Stimulated activated CD4-positive, alpha-beta T cell treated with anti-CD3 and anti-CD28 coated beads, Interleukin-12 subunit alpha, Interleukin-12 subunit beta, amount 100 ng/mL, for 4 hours (primary cell): ENCODE measurements around the gene ELOB.
"Not testable (repeated sequence)": the region's sequence is repeated elsewhere in the genome, so short reads cannot be mapped to it uniquely, and the experiment has no call there.

Experiments used
- DNase-seq: peaks from one replicate; pipeline ENCODE4 v3.0.0-alpha.2; 2020

ELOB gene

DNA sequence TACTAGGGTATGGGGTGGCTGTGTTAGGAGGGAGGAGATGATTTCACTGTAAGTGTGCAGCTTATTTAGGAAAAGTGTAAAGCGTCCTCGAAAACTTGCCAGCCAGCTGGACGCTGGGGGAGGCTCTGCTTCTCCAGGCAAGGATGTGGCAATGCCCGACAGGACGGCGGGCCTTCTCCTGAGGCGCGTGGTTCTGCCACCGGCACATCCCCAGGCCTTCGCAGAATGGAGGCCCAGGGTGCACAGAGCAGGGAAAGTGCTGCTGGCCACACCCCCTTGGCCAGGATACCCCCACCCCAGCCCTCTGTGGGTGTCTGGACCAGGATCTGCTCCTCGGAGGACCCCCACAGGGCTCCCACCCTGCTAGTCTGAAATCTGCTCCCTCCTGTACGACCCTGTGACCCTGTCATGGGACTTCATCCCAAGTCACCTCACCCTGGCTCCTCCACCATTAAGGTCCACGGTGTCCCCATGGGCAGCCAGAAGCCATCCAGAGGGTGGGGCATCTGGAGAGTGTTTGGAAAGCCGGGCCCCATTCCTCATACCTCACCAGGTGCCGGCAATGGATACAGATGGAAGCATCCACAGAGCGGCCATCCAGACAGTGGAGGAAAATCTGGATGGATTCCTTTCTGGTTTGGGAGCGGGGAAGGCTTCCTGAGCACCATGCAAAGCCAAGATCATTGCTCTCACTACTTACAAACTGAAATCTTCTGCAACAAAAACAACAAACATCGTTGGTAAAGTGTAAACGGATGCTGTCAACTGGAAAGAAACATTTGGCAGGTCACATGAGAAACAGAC lies 33.9 kb downstream of the ELOB start:
- no peak for DNase-seq

DNA sequence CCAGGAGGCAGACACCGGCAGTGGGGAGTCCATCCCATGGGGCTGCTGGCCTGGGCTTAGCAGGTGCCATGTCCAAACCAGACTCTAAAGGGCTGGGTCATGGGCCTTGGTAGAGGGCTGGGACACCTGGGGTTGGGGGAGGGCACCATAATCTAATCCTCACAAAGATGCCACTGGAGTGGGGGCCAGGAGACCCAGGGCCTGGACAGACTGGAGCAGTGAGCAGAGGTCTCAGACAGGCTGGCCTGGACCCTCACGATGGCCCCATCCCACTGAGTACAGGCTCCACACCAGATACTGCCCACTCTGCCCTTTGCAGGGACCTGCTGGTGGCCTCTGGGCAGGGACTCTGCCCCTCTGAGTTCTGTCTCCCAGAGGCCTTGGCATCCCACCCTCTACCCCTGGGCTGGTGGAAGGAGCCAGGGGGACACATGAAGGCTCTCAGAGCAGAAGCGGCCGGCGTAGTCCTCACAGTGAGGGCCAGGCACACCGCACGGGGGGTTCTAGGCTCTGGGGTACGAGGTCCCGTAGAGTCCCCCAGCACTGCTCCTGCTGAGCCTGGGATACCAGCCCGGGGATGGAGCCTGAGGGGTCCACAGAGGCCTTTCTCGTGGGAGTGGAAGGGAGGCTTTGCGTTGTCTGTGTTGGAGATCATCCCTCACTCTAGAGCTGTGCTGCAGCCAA lies 34.6 kb downstream of the ELOB start:
- no peak for DNase-seq

DNA sequence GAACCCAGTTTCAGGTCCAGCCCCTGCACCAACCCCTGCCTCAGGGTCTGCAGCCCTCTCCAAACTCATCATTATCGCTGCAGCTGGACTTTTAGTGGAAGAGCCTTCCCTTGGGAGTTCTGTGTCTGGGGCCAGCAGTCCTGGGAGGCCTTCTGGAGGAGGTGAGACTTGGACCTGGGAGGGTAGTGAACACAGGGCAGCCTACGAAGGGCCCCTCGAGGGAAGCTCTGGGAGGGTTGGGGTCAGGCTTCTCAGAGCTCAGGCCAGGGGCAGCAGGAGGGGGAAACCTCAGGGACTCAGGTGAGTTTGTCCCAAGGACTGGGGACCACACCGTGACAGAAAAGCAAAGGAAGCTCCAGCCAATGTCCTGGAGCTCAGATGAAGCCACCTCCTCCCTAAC lies 35.9 kb downstream of the ELOB start:
- DNase-seq = no peak

DNA sequence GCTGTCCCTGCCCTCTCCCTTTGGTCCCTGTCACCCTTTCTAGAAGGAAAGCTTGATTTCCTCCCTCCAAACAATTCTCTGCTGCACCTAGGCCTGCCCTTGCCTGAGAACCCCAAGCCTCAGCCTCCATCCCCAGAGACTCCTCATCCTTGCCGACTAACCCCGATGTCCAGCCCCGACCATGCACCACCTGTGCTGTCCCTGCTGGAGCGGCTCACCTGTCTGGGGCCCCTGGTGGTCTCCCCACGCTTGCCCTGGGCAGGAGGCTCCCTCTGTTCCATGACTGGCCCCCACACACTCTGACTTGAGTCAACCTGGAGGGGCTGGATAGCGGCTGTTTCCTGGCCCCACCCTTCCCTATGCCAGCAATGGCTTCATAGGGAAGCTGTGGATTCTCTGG lies 36.6 kb downstream of the ELOB start:
- DNase-seq = no peak

DNA sequence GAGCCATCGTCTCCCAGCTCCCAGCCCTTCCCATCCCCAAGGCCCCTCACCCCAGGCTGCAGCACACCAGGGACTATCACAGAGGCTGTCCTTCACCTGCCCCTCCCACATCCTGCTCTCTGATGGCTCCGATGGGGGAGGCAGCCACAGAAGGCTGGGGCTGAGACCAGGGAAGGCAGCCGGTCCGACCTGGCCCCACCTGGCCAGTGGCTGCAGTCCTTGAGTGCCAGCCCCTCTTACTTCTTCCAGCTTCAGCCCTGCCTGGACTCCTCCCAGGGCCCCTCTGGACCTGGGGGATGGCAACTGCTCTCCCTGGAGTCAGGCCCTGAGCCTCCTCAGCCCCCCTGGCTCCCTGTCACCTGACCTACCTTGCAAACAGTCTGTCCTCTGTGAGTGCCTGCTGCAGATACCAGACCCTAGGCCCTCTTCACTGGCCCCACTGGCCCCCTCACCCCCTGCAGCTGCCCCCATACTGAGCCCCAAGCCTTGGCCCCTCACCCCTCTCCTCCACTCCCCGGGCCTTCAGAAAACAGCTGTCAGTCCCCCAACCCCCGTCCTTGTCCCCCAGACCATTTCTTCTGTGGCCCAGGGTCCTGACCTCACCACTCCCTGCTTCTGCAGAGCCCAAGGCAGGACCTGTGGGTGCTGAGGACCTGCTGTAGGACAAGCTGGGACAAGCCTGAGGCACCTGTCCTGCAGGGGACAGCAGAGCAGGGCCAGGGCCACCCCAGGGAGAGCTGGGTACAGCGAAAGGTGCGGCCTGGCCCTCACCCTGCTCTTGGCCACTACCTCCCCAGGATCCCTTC lies 37.3 kb downstream of the ELOB start:
- no peak for DNase-seq

DNA sequence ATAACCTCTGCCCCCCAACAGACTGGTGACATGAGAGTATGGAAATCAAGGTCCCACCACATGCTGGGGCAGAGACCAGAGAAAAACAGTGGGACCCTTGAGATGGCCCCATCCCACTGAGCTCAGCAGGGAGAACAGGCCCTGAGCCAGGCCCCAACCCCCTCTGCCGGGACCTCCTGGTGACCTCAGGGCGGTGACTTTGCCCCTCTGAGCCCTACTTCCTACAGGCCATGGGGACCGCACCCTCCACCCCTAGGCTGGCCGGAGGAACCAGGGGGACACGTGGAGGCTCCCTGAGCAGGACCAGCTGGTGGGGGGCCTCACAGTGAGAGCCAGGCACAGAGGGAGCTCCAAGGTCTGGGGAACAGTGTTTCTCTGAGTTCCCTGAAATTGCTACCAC lies 38.5 kb downstream of the ELOB start:
- no peak for DNase-seq

DNA sequence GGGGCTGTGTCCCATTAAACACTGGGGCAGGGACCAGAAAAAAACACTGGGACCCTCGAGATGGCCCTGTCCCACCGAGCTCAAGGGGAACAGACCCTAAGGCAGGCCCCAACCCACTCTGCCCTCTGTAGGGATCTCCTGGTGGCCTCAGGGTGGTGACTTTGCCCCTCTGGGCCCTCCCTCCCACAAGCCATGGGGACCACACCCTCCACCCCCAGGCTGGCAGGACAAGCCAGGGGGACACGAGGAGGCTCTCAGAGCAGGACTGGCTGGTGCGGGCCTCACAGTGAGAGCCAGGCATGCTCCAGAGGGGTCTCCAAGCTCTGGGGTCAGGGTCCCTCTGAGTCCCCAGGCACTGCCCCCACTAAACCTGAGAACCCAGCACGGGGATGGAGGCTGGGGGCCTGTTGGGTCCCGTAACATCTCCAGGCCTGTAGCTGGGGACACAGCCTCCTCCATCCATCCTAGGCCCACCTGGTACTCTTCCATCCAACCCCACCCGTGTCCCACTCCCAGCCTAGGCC lies 39.1 kb downstream of the ELOB start:
- no peak for DNase-seq

DNA sequence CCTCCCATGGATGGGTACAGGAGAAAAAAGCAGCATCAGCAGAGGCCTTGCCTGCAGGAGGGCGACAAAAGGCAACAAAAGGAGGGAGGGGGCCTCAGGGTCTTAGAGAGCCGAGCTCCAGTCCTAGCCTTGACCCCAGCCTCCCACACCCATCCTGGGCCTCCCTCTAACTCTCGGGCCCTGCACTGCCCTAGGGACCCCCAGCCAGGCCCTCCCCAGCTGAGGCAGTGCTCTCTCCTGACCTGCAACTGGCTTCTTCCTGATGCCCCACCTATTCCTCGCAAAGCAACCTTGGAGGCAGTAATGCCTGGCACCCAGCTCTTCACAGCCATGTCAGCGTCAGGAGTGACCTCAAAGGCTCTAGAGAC lies 39.9 kb downstream of the ELOB start:
- no peak for DNase-seq

DNA sequence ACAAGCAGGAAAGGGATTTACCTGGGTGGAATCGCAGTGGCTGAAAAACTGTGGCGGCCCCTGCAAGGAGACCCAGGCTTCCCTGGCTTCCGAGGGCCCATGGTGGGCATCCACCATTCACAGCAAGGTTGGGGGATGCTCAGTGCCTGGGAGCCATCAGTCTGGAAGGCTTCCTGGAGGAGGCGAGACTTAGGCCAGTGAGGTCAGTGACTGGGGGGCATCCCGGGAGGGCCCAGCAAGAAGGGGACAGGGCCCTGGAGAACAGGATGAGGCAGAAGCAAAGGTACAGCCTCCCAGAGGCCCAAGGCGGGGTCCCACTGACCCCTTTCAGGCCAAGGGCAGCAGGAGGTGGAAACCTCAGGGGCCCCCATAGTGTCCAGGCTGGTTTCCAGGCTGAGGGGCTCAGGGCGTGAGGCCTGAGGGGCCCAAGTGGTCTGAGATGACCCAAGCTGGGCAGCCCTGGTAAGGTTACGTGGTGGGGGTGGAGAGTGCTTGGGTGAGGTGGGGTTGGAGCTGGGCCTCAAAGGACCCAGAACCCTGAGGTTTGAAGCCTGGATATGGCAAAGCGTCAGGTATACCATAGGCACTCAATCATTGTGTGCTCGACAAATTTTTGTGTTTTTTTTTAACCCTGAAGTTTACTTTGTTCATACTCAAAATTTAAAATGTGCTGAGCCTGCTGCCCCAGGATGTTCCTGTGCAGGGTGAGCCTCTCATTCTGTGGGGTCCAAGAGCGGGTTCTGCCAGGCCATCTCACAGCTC lies 40.4 kb downstream of the ELOB start:
- DNase-seq = no peak

DNA sequence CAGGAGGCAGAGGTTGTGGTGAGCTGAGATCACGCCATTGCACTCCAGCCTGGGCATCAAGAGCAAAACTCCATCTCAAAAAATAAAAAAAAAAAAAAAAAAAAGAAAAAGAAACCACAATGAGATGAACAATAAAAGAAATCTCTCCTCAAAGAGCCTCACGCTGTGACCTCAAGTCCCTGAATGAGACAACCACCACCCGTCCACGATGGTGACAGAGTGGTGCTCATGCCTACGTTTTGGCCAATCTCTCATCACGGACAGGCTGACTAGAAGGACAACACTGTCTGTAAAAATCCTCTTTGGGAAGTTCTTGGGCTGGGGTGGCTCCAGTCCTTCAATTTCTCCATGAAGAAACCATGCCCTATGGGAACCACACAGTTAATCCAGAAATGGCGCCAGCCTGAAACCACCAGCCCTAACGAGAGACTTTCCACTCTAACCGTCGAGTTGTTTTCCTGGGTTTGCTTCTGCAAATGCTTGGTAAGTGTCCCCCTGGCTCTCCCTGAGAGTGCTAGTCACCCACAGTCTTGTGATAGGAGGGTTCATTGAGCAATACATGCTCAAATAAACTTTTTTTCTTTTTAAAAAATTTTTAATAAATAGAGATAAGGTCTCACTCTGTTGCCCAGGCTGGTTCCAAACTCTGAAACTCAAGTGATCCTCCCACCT lies 42.1 kb downstream of the ELOB start:
- DNase-seq = no peak

DNA sequence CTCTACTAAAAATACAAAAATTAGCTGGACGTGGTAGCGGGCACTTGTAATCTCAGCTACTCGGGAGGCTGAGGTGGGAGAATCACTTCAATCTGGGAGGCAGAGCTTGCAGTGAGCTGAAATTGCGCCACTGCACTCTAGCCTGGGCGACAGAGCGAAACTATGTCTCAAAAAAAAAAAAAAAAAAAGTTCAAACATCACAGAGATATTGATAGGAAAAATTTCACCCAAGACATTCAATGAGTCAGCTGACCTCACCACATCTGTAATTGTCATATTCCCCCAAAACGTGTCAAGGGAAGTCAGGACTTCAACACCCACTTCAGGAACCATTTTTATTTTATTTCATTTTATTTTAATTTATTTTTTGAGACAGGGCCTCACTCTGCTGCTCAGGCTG lies 49.0 kb downstream of the ELOB start:
- no peak for DNase-seq

DNA sequence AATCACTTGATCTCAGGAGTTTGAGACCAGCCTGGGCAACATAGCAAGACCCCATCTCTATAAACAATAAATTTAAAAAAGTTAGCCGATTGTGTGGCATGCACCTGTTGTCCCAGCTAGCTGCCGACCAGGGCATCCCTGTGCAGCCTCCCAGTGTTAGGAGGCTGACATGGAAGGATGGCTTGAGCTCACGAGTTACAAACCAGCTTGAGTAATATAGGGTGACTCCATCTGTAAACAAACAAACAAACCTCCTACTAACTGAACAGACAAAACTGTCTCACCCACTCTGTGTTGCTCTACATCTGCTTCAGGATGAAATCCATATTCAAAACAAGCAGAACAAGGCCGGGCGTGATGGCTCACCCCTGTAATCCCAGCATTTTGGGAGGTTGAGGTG lies 50.2 kb downstream of the ELOB start:
- DNase-seq = no peak

DNA sequence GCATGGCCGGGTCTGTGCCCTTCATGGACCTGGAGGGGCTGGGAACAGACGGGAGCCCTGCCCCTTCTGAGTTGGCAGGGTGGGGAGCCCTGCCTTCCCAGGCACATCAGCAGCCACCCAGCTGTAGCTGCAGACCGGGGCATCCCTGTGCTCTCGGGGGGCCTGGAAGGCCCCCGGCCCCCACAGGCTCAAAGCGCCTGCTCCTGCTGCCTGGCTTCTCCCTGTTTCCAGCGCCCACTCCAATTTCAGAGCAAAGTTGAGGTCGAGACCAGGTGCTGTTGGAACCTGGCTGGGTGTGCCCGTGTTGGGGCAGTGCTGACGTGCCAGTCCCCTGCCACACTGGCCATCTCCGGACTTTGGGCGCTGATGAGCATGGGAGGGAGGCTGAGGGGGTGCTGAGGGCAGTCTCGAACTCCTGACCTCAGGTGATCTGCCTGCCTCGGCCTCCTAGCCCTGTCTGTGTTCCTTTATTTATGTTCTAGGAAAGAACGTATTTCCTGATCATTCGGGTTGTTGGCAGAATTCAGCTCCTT lies 52.2 kb downstream of the ELOB start:
- no peak for DNase-seq

DNA sequence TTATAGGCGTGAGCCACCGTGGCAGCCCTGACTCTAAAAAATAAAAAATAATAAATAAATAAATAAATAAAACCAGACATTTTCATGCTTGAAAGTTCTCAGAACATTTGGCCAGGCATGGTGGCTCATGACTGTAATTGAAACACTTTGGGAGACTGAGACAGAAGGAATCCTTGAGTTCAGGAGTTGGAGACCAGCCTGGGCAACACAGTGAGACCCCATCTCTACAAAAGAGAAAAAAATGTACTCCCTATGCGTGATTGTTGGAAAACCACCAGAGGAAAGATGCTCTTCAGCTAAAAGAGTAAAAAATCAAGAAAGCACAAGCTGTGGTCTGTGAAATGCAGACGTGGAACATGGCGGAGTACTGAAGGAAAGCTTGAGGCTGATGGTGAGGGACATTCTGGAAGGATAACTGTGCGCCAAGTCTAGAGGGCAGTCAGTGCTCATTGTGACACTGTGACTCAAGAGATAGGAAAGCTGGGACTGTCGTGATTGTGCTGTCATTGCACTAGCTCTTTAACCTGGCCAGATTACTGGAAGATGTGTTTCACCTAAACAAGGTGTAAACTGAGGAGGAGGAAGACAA lies 52.9 kb downstream of the ELOB start:
- DNase-seq = no peak

DNA sequence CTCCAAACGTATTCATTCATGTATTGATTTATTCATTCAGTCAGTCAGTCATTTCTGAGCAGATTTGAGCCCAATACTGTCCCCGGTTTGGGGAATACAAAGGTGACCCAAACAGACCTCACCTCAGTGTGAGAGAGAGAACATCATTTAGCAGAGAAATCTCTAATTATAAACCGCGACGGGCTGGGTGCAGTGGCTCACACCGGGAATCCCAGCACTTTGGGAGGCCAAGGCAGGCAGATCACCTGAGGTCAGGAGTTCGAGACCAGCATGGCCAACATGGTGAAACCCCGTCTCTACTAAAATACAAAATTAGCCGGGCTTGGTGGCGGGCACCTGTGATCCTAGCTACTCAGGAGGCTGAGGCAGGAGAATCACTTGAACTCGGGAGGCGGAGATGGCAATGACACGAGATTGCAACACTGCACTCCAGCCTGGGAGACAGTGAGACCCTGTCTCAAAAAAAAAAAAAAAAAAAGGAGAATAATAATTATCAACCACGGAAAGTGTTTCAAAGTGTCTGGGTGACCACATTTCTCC lies 55.4 kb downstream of the ELOB start:
- not testable (repeated sequence) for DNase-seq
